ENCODE data around the gene IL9.

The IL9 gene

GRCh38 chr5:135890867-135891266, 4.8 kb downstream of the IL9 start:
- no peak for DNase-seq

- no peak for DNase-seq
Observed at GRCh38 chr5:135890296-135890695, 5.3 kb downstream of the IL9 start.

GRCh38 chr5:135887881-135888614, 7.6 kb downstream of the IL9 start:
- no peak for DNase-seq

GRCh38 chr5:135887447-135887864, 8.2 kb downstream of the IL9 start:
- DNase-seq, result peak; percentile 28

GRCh38 chr5:135886136-135886535, 9.5 kb downstream of the IL9 start:
- no peak for DNase-seq

GRCh38 chr5:135885031-135885430, 10.6 kb downstream of the IL9 start:
- no peak for DNase-seq

GRCh38 chr5:135883441-135883840, 12.2 kb downstream of the IL9 start:
- DNase-seq, result no peak

- DNase-seq, result no peak
Observed at GRCh38 chr5:135883026-135883425, 12.6 kb downstream of the IL9 start.

GRCh38 chr5:135881819-135882218, 13.8 kb downstream of the IL9 start:
- DNase-seq, result no peak

- no peak for DNase-seq
Observed at GRCh38 chr5:135881244-135881643, 14.4 kb downstream of the IL9 start.

GRCh38 chr5:135880801-135881200, 14.8 kb downstream of the IL9 start:
- DNase-seq, result no peak

- DNase-seq, result no peak
Observed at GRCh38 chr5:135880278-135880677, 15.4 kb downstream of the IL9 start.

- no peak for DNase-seq
Observed at GRCh38 chr5:135879591-135879990, 16.1 kb downstream of the IL9 start.

- DNase-seq, result no peak
Observed at GRCh38 chr5:135878156-135878620, 17.5 kb downstream of the IL9 start.

GRCh38 chr5:135877570-135878155, 18.0 kb downstream of the IL9 start:
- no peak for DNase-seq

GRCh38 chr5:135876146-135876545, 19.5 kb downstream of the IL9 start:
- no peak for DNase-seq

GRCh38 chr5:135875567-135875966, 20.1 kb downstream of the IL9 start:
- no peak for DNase-seq

- DNase-seq, result no peak
Observed at GRCh38 chr5:135874461-135874860, 21.2 kb downstream of the IL9 start.

GRCh38 chr5:135873831-135874230, 21.8 kb downstream of the IL9 start:
- no peak for DNase-seq

GRCh38 chr5:135871268-135871915, 24.2 kb downstream of the IL9 start:
- DNase-seq, result no peak

GRCh38 chr5:135869935-135870334, 25.7 kb downstream of the IL9 start:
- DNase-seq, result no peak

GRCh38 chr5:135869276-135869675, 26.4 kb downstream of the IL9 start:
- DNase-seq, result no peak

- DNase-seq, result no peak
Observed at GRCh38 chr5:135868681-135869080, 27.0 kb downstream of the IL9 start.

- no peak for DNase-seq
Observed at GRCh38 chr5:135867599-135867998, 28.0 kb downstream of the IL9 start.
